ENCODE results near the gene C3orf85.

Gene C3orf85

GRCh38 chr3:109154979-109155378 lies 18.5 kb downstream of the C3orf85 start:
- DNase-seq = no peak

DNA sequence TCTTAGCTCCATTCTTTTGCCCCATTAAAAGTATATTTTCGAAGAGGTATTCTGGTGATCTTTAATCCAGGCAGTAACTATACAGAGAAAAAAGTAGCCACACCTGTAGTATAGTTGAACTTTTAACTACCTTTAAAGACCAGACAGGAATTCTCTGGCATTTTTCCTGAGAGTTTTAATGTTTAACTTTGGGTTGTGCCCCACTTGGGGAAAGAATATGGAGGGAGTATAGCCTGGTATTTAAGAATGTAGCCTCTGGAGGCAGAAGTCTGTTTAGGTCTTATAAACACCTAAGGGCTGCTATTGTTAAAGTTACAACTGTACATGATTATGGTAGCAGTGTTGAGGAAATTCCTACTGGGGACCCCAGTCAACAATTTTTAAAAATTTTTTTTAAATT lies 19.3 kb downstream of the C3orf85 start:
- DNase-seq = no peak

GRCh38 chr3:109161487-109162123 lies 25.1 kb downstream of the C3orf85 start:
- DNase-seq = no peak

- DNase-seq = no peak
Observed at GRCh38 chr3:109165905-109166304, 29.4 kb downstream of the C3orf85 start.

GRCh38 chr3:109171479-109171878 lies 35.0 kb downstream of the C3orf85 start:
- no peak for DNase-seq

- DNase-seq = no peak
Observed at GRCh38 chr3:109175411-109175810, 38.9 kb downstream of the C3orf85 start.

DNA sequence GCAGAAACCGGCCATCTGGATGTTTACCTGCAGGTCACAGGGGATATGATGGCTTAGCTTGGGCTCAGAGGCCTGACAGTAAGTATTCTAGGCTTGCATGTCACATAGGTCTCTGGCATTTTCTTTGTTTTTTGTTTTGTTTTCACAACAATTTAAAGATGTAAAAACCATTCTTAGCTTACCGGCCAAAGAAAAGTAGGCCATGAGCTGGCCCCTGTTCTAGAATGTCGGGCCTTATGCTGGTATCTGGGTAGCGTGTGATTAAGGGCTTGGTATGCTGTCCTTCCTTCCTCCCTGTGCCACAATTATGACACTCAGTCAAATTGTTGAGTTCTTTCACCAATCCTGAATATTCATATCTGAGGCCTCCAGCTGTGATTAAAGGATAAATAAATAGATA lies 40.2 kb downstream of the C3orf85 start:
- no peak for DNase-seq

DNA sequence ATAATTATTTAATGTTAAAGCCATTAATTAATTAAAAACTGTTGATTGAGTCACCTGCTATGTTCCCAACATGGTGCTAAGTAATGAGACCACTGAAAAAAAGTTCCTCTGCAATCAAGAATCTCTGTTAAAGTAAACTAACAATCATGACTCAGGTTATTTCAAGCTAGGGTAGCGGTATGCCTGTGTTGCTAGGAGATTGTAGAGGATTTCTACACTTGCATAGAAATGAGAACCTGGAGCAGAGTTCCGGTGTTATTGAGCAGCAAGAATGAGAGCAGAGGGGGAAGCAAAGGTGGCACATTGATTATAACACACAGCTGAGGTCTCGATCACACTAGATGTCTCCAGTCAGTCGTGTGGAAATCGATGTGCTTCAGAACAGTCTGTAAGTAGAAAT lies 41.4 kb downstream of the C3orf85 start:
- DNase-seq = no peak

- DNase-seq = no peak
Observed at GRCh38 chr3:109178708-109179107, 42.2 kb downstream of the C3orf85 start.

GRCh38 chr3:109184726-109185125 lies 48.2 kb downstream of the C3orf85 start:
- DNase-seq = no peak

GRCh38 chr3:109187390-109187789 lies 50.9 kb downstream of the C3orf85 start:
- DNase-seq = no peak

GRCh38 chr3:109188741-109189140 lies 52.2 kb downstream of the C3orf85 start:
- no peak for DNase-seq

GRCh38 chr3:109191421-109191820 lies 54.9 kb downstream of the C3orf85 start:
- DNase-seq = no peak

DNA sequence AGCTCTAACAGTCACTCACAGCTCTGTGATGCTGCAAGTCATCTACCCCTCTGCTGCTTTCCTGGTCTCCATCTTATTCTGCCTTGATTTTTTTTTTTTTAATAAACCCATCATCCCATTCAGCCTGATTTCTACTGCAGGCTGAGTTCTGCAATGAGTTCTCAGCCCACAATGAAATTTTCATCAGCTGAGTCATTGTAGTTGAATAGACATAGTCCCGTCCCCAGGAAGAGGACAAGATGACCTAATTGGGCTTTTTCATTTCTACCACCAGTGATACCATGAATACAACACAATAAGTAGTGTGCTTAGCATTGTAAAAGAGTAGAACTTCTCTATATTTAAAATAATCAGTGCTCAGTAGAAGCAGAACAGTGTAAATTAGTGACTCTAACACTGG lies 59.3 kb downstream of the C3orf85 start:
- no peak for DNase-seq

All from NCI-H1694 (cell line).